ENCODE results near the gene KCNE3. TPM values are rescaled to one million over a fixed set of nuclear protein-coding genes. Genes with fewer than 3 reads are reported as not detected.

Gene KCNE3
- total RNA-seq, 1 experiment from 2014 or later = 106 TPM

GRCh38 chr11:74493791-74494630 lies 26.7 kb upstream of the KCNE3 start:
- ChIA-PET CTCF (interaction anchor here (1.4 kb wide), 1 partner anchor 77 kb away, joined by 5 read pairs; no protein-coding TSS in a partner anchor), POLR2A (ENCODE audit: low non-redundant PET) (interaction anchor here (0.5 to 0.6 kb wide), 2 partner anchors 36 to 38 kb away, joined by 8 to 9 read pairs; no protein-coding TSS in a partner anchor)
- TF ChIP-seq EZH2 (IDR thresholded peaks at IDR 0.05; ENCODE audit: borderline replicate concordance, low read depth, low read length, poor library complexity, severe bottlenecking) = no peak
- TF ChIP-seq CTCF (conservative IDR thresholded peaks at IDR 0.05; ENCODE audit: low read depth, low read length) = no peak
- H3K36me3 ChIP-seq (ENCODE audit: insufficient read depth, low read length, poor library complexity, severe bottlenecking) = no peaks in the 10 kb centered on the region
- H3K27ac ChIP-seq (ENCODE audit: low read depth, low read length, poor library complexity, severe bottlenecking) = peak overlapping the region; percentile 98
- no peak for DNase-seq (ENCODE audit: low spot score)
- intact Hi-C loops (cut with micrococcal nuclease; ENCODE audit: unreplicated experiment) = loop anchor here (5.0 kb wide), 1 partner anchor 453 kb away; the partner anchor contains the start of genes SPCS2 and XRRA1
- H3K9me3 ChIP-seq (ENCODE audit: low read depth, low read length, poor library complexity, severe bottlenecking) = no peaks in the 10 kb centered on the region
- peak overlapping the region; percentile 74 for H3K4me3 ChIP-seq (ENCODE audit: low read depth, low read length, poor library complexity, severe bottlenecking)
- TSS peak; percentile 51 for BruUV-seq (replicated peaks)
- H3K27me3 ChIP-seq (replicated peaks; ENCODE audit: insufficient read depth, low read depth, low read length, poor library complexity) = no peaks in the 10 kb centered on the region
- H3K4me1 ChIP-seq (ENCODE audit: insufficient read depth, low read length, poor library complexity, severe bottlenecking) = peaks cover 8% of the 10 kb centered on the region

- H3K36me3 ChIP-seq (ENCODE audit: insufficient read depth, low read length, poor library complexity, severe bottlenecking) = no peaks in the 10 kb centered on the region
- intact Hi-C loops (cut with micrococcal nuclease; ENCODE audit: unreplicated experiment) = loop anchor here (5.0 kb wide), 1 partner anchor 454 kb away; the partner anchor contains the start of genes SPCS2 and XRRA1
- peak within 1 kb of the TSS; percentile 98 for H3K27ac ChIP-seq (ENCODE audit: low read depth, low read length, poor library complexity, severe bottlenecking)
- H3K4me3 ChIP-seq (ENCODE audit: low read depth, low read length, poor library complexity, severe bottlenecking) = peak within 1 kb of the TSS; percentile 74
- DNase-seq (ENCODE audit: low spot score) = peak; percentile 100
- ChIA-PET POLR2A (ENCODE audit: low non-redundant PET) (interaction anchor here (0.6 to 0.7 kb wide), 2 partner anchors 37 to 322 kb away, joined by 8 to 13 read pairs; no protein-coding TSS in a partner anchor), CTCF (interaction anchor here (0.6 to 1.4 kb wide), 7 partner anchors 29 to 775 kb away, joined by 3 to 15 read pairs (median 5); no protein-coding TSS in a partner anchor)
- no peak for TF ChIP-seq CTCF (conservative IDR thresholded peaks at IDR 0.05; ENCODE audit: low read depth, low read length)
- TF ChIP-seq EZH2 (IDR thresholded peaks at IDR 0.05; ENCODE audit: borderline replicate concordance, low read depth, low read length, poor library complexity, severe bottlenecking) = no peak
- BruUV-seq (replicated peaks) = no TSS peak
- H3K9me3 ChIP-seq (ENCODE audit: low read depth, low read length, poor library complexity, severe bottlenecking) = no peaks in the 10 kb centered on the region
- no peaks in the 10 kb centered on the region for H3K27me3 ChIP-seq (replicated peaks; ENCODE audit: insufficient read depth, low read depth, low read length, poor library complexity)
- peaks cover 8% of the 10 kb centered on the region for H3K4me1 ChIP-seq (ENCODE audit: insufficient read depth, low read length, poor library complexity, severe bottlenecking)
These were observed 25.8 kb upstream of the KCNE3 start, which contains the start of gene LIPT2 for GRCh38 chr11:74492974-74493790. Gene LIPT2, minus strand, starts transcription at chr11:74493724. Its CDS starts 21 bp downstream, at chr11:74493703.

GRCh38 chr11:74492084-74492483 lies 24.7 kb upstream of the KCNE3 start:
- ChIA-PET POLR2A (ENCODE audit: low non-redundant PET) (interaction anchor here (0.7 kb wide), 1 partner anchor 323 kb away, joined by 13 read pairs; no protein-coding TSS in a partner anchor), CTCF (interaction anchor here (0.7 to 1.3 kb wide), 4 partner anchors 28 to 85 kb away, joined by 3 to 15 read pairs (median 4); no protein-coding TSS in a partner anchor)
- DNase-seq (ENCODE audit: low spot score) = no peak
- H3K4me3 ChIP-seq (ENCODE audit: low read depth, low read length, poor library complexity, severe bottlenecking) = no peak overlapping the region
- H3K27me3 ChIP-seq (replicated peaks; ENCODE audit: insufficient read depth, low read depth, low read length, poor library complexity) = no peaks in the 10 kb centered on the region
- TF ChIP-seq EZH2 (IDR thresholded peaks at IDR 0.05; ENCODE audit: borderline replicate concordance, low read depth, low read length, poor library complexity, severe bottlenecking) (no peak), CTCF (conservative IDR thresholded peaks at IDR 0.05; ENCODE audit: low read depth, low read length) (no peak)
- BruUV-seq (replicated peaks) = no TSS peak
- intact Hi-C loops (cut with micrococcal nuclease; ENCODE audit: unreplicated experiment) = loop anchor here (5.0 kb wide), 1 partner anchor 455 kb away; the partner anchor contains the start of genes SPCS2 and XRRA1
- peak overlapping the region; percentile 98 for H3K27ac ChIP-seq (ENCODE audit: low read depth, low read length, poor library complexity, severe bottlenecking)
- H3K4me1 ChIP-seq (ENCODE audit: insufficient read depth, low read length, poor library complexity, severe bottlenecking) = peaks cover 8% of the 10 kb centered on the region
- H3K36me3 ChIP-seq (ENCODE audit: insufficient read depth, low read length, poor library complexity, severe bottlenecking) = no peaks in the 10 kb centered on the region
- H3K9me3 ChIP-seq (ENCODE audit: low read depth, low read length, poor library complexity, severe bottlenecking) = no peaks in the 10 kb centered on the region
